Gastrocnemius medialis (tissue), 4 donors: ENCODE measurements around the gene ARPC5L. TPM values are rescaled to one million over a fixed set of nuclear protein-coding genes. Genes with fewer than 3 reads are reported as not detected.
A peak's percentile ranks its signal among the peaks of the same experiment; 100 is the strongest.
"Not testable (repeated sequence)": the region's sequence is repeated elsewhere in the genome, so short reads cannot be mapped to it uniquely, and the experiment has no call there.

Experiments used
- ATAC-seq, 2 donors: fragments of 150-250 bp; one replicate each; pipeline ENCODE4 v1.9.1; 2016
- DNase-seq, 2 donors: peaks; one replicate each; pipeline ENCODE4 v3.0.0-alpha.2; 2019
- H3K27ac ChIP-seq, 4 donors: fragments of 200-600 bp; sonication (generic); 1 replicate in 1 of 4; 2 replicates in 3 of 4; pipeline ENCODE4 v1.5.1; 2016 to 2018; ENCODE audit warnings: mild to moderate bottlenecking in 2 of 4, moderate library complexity in 1 of 4
- H3K27me3 ChIP-seq, 3 donors: fragments of 200-600 bp; sonication (generic) in 2 of 3; 1 replicate in 1 of 3; 2 replicates in 2 of 3; pipeline versions ENCODE4 v1.5.1 to v1.6.0; 2016 to 2019; ENCODE audit warnings: mild to moderate bottlenecking in 1 of 3, moderate library complexity in 1 of 3
- H3K36me3 ChIP-seq, 2 donors: fragments of 200-600 bp; sonication (generic) in 1 of 2; one replicate each; pipeline ENCODE4 v1.5.1; 2017 to 2018
- H3K4me1 ChIP-seq, 2 donors: fragments of 200-600 bp; sonication (generic) in 1 of 2; one replicate each; pipeline ENCODE4 v1.5.1; 2016 to 2017; ENCODE audit warnings: mild to moderate bottlenecking in 2 of 2
- H3K4me3 ChIP-seq, 4 donors: fragments of 200-600 bp; sonication (generic) in 3 of 4; 1 replicate in 1 of 4; 2 replicates in 3 of 4; pipeline ENCODE4 v1.5.1; 2016 to 2019; ENCODE audit warnings: mild to moderate bottlenecking in 2 of 4
- H3K9me3 ChIP-seq, 3 donors: fragments of 200-600 bp; sonication (generic) in 2 of 3; 1 replicate in 1 of 3; 2 replicates in 2 of 3; pipeline ENCODE4 v1.5.1; 2016 to 2019
- POLR2A ChIP-seq, 2 donors: fragments of 450-650 bp; IDR thresholded peaks; one replicate each; pipeline ENCODE4 v1.6.1; 2017; ENCODE audit warnings: antibody characterized with exemption in 2 of 2, mild to moderate bottlenecking in 2 of 2, moderate library complexity in 2 of 2
- in situ Hi-C, 4 donors: fragments of 200-750 bp; cut with MboI; loops; one replicate each; pipeline versions ENCODE4 v1.15.0 to v1.8.0; 2017; ENCODE audit warnings: low sequenced_read_pairs in 4 of 4
- intact Hi-C: fragments of 100-400 bp; cut with DNase I; formaldehyde crosslinking; loops from one replicate; pipeline ENCODE4 v1.15.1; 2023; ENCODE audit warnings: low total_unique reads
- total RNA-seq, 4 donors: library from RNA; depleted of rRNA; stranded (reverse); fragments of >200 nt; gene quantifications; one replicate each; pipeline versions ENCODE4 v1.1.0 to v1.2.3, GENCODE V29; 2016
- TF ChIP-seq, protein P1 (sequence below), 5 experiments: fragments of 450-650 bp in 3 of 5; fragments of 200-600 bp in 2 of 5; sonication (generic) in 2 of 5; IDR thresholded peaks in 4 of 5; conservative IDR thresholded peaks in 1 of 5; 1 replicate in 4 of 5; 2 replicates in 1 of 5; pipeline ENCODE4 v1.5.1; 2016 to 2019; ENCODE audit warnings: antibody characterized with exemption in 5 of 5, mild to moderate bottlenecking in 3 of 5, moderate library complexity in 3 of 5

The ARPC5L gene
- total RNA-seq, 4 donors from 2014 or later, result 28.9 to 47.1 (median 29.2) TPM

DNA sequence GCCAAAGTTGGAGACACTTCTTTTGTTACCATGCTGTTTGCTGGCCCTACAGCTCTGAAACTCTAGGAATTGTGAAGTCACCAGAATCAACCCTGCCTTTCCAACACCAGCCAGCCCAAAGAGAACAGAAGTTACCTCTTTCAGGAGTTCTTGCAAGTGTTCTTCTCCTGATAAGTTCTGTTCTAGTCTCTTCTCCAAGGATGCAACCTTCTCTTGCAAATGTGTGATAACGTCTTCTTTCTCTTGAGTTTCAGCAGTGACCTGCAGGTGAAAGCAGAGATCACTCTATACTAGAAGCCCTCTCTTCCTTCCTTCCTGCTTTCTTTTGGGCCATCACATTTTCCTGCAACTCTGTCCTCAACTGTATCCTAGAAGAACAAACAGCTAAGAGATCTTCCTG lies 49.8 kb downstream of the ARPC5L start:
- in situ Hi-C loops, result no loop called here
- intact Hi-C loops, result no loop called here
- Histone ChIP-seq H3K4me1 (peaks cover 0 to 11% of the 10 kb centered on the region in 2 donors), H3K36me3 (peaks cover 3 to 70% of the 10 kb centered on the region in 2 donors), H3K27ac (no peak overlapping the region), H3K4me3 (no peak overlapping the region), H3K9me3 (no peaks in the 10 kb centered on the region), H3K27me3 (no peaks in the 10 kb centered on the region)
- no peak for TF ChIP-seq POLR2A (IDR thresholded peaks at IDR 0.05)
- TF ChIP-seq, protein P1, sequence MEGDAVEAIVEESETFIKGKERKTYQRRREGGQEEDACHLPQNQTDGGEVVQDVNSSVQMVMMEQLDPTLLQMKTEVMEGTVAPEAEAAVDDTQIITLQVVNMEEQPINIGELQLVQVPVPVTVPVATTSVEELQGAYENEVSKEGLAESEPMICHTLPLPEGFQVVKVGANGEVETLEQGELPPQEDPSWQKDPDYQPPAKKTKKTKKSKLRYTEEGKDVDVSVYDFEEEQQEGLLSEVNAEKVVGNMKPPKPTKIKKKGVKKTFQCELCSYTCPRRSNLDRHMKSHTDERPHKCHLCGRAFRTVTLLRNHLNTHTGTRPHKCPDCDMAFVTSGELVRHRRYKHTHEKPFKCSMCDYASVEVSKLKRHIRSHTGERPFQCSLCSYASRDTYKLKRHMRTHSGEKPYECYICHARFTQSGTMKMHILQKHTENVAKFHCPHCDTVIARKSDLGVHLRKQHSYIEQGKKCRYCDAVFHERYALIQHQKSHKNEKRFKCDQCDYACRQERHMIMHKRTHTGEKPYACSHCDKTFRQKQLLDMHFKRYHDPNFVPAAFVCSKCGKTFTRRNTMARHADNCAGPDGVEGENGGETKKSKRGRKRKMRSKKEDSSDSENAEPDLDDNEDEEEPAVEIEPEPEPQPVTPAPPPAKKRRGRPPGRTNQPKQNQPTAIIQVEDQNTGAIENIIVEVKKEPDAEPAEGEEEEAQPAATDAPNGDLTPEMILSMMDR (IDR thresholded peaks at IDR 0.05 in 4 of 5, conservative IDR thresholded peaks at IDR 0.05 in 1 of 5), result no peak
- ATAC-seq (no peak), DNase-seq (no peak)

DNA sequence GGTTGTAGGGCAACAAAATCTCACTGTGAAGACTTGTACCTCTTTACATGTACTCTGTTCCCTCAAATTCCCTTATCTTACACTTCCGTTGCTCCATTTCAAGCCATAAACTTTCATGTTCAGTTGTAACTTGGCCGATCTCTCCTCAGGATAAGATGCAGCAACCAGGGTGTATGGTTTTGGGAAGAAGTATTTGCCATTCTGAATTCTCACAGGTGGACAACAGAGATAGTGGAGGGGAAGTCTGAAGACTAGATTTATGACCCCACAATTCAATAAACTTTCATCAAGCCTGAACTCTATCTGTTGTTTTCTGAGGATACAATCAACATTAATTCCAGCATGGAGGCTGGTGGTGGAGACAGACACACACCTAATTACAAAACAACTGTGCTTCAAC lies 51.4 kb downstream of the ARPC5L start:
- Histone ChIP-seq H3K4me3 (no peak overlapping the region), H3K4me1 (peaks cover 0 to 11% of the 10 kb centered on the region in 2 donors), H3K9me3 (no peaks in the 10 kb centered on the region), H3K27ac (no peak overlapping the region), H3K27me3 (no peaks in the 10 kb centered on the region), H3K36me3 (peaks cover 3 to 64% of the 10 kb centered on the region in 2 donors)
- in situ Hi-C loops, result no loop called here
- ATAC-seq (no peak), DNase-seq (no peak)
- TF ChIP-seq POLR2A (IDR thresholded peaks at IDR 0.05), result no peak
- TF ChIP-seq, protein P1 (IDR thresholded peaks at IDR 0.05 in 4 of 5, conservative IDR thresholded peaks at IDR 0.05 in 1 of 5), result no peak
- intact Hi-C loops, result no loop called here

DNA sequence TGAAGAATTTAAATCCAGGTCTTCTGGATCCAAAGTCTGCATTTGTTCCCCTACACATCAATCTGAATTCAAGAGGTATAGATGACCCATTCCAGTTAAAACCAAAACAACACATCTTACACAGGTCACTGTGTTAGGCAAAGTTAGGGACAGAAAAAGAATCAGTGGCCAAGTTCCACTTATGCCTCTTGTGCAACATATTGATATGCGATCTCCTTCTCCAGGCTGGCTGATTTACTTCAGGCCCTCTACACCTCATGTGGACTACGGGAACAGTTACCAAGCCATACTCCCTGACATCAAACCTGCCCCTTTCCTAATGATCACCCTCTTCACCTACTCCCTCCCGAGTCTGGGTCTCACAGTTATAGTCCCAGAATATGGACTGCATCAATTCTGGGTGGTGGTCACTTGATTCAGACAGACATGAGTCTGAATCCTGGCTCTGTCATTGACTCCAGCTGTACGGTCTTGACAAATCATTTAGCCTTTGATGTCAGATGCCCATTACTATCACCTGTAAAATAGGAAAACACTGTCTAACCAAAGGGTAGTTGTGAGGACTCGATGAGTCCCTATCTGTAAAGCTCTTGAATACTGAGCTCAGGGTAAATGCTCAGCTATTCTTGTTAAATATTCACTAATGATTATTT lies 52.9 kb downstream of the ARPC5L start:
- ATAC-seq, result peak in 1 of 2 donors; percentile 96
- in situ Hi-C loops (no loop called here), intact Hi-C loops (no loop called here)
- Histone ChIP-seq H3K36me3 (peaks cover 3 to 69% of the 10 kb centered on the region in 2 donors), H3K27ac (peak overlapping the region in 1 of 4 donors; percentile 70), H3K27me3 (no peaks in the 10 kb centered on the region), H3K4me3 (no peak overlapping the region), H3K4me1 (peaks cover 0 to 11% of the 10 kb centered on the region in 2 donors), H3K9me3 (no peaks in the 10 kb centered on the region)
- TF ChIP-seq POLR2A (IDR thresholded peaks at IDR 0.05), result no peak
- DNase-seq, result peak in 1 of 2 donors; percentile 10

DNA sequence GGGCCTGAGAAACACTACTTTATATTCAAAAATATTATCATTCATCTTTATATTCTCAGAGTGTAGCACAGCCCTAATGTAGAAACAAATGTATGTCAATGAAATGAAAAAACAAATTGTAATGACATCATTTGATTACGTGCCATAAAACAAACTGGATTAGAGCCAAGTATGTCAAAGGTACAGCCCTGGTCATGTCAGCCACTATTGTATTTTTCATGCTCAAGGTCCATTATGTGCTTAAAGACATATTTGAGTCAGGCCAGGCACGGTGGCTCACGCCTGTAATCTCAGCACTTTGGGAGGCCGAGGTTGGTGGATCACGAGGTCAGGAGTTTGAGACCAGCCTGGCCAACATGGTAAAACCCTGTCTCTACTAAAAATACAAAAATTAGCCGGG lies 58.5 kb downstream of the ARPC5L start:
- H3K27me3 ChIP-seq, intact Hi-C loops, H3K4me1 ChIP-seq, H3K4me3 ChIP-seq, ATAC-seq, H3K9me3 ChIP-seq, DNase-seq, in situ Hi-C loops, H3K27ac ChIP-seq: not testable (repeated sequence)
- H3K36me3 ChIP-seq, result peaks cover 0 to 72% of the 10 kb centered on the region in 2 donors

Other genes starting within 250 kb of the ARPC5L start
- gene NR6A1, start 90.8 kb upstream of the ARPC5L start, total RNA-seq, result 1 to 10 TPM in 3 of 4 donors, under 1 TPM in 1; 0.58 to 5.6 (median 2.1) TPM
- 10 to 100 TPM in 3 of 4 donors, 1 to 10 TPM in 1; 6.9 to 48.0 (median 32.8) TPM for gene OLFML2A, start 85.0 kb upstream of the ARPC5L start, total RNA-seq
- not detected for gene WDR38, start 8.7 kb upstream of the ARPC5L start, total RNA-seq
- gene RPL35, start 173 bp upstream of the ARPC5L start, total RNA-seq, result 1,000 to 10,000 TPM; 2,099 to 2,608 (median 2,478) TPM
- 10 to 100 TPM; 12.2 to 20.5 (median 18.6) TPM for gene GOLGA1, start 79.0 kb downstream of the ARPC5L start, total RNA-seq